ENCODE data around the gene VEGFC.

GRCh38 chr4:176758323-176758722 lies 34.4 kb downstream of the VEGFC start:
- TF ChIP-seq, protein P1, sequence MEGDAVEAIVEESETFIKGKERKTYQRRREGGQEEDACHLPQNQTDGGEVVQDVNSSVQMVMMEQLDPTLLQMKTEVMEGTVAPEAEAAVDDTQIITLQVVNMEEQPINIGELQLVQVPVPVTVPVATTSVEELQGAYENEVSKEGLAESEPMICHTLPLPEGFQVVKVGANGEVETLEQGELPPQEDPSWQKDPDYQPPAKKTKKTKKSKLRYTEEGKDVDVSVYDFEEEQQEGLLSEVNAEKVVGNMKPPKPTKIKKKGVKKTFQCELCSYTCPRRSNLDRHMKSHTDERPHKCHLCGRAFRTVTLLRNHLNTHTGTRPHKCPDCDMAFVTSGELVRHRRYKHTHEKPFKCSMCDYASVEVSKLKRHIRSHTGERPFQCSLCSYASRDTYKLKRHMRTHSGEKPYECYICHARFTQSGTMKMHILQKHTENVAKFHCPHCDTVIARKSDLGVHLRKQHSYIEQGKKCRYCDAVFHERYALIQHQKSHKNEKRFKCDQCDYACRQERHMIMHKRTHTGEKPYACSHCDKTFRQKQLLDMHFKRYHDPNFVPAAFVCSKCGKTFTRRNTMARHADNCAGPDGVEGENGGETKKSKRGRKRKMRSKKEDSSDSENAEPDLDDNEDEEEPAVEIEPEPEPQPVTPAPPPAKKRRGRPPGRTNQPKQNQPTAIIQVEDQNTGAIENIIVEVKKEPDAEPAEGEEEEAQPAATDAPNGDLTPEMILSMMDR (IDR thresholded peaks at IDR 0.05) = no peak
- no peak for TF ChIP-seq EZH2 (IDR thresholded peaks at IDR 0.05; ENCODE audit: borderline replicate concordance, insufficient read depth, low read depth, low read length, poor library complexity, severe bottlenecking)

Measured in B cell (primary cell).